ENCODE results near the gene SERPIND1. TPM values are rescaled to one million over a fixed set of nuclear protein-coding genes. Genes with fewer than 3 reads are reported as not detected.

The SERPIND1 gene, protein sequence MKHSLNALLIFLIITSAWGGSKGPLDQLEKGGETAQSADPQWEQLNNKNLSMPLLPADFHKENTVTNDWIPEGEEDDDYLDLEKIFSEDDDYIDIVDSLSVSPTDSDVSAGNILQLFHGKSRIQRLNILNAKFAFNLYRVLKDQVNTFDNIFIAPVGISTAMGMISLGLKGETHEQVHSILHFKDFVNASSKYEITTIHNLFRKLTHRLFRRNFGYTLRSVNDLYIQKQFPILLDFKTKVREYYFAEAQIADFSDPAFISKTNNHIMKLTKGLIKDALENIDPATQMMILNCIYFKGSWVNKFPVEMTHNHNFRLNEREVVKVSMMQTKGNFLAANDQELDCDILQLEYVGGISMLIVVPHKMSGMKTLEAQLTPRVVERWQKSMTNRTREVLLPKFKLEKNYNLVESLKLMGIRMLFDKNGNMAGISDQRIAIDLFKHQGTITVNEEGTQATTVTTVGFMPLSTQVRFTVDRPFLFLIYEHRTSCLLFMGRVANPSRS
- total RNA-seq: not detected
- polyA plus RNA-seq: under 1 TPM; 0.07 to 0.29 TPM

- Mint-ChIP-seq H3K27ac (peak within 1 kb of the TSS in 2 of 7 donors; percentile 37 to 52), H3K9me3 (no peaks in the 10 kb centered on the region)
These were observed at the start of gene SERPIND1 for GRCh38 chr22:20773793-20774212. Gene SERPIND1, plus strand, starts transcription at chr22:20774113. Its CDS starts 5,200 bp downstream, at chr22:20779313.

GRCh38 chr22:20724676-20725454 lies 49.0 kb upstream of the SERPIND1 start:
- Mint-ChIP-seq H3K27me3 (no peaks in the 10 kb centered on the region), H3K4me3 (no peak overlapping the region), H3K9me3 (no peaks in the 10 kb centered on the region), H3K27ac (peak overlapping the region in 2 of 7 donors; percentile 24 to 61), H3K36me3 (peaks cover 32 to 61% of the 10 kb centered on the region in 2 donors), H3K4me1 (no peaks in the 10 kb centered on the region)
- ChIA-PET POLR2A (ENCODE audit: partially characterized antibody) (no interaction called here), CTCF (ENCODE audit: partially characterized antibody) (interaction anchor here (0.9 kb wide), 1 partner anchor 17 kb away, joined by 3 read pairs; no protein-coding TSS in a partner anchor)
- Histone ChIP-seq H3K9me3 (ENCODE audit: control insufficient read depth in 1 of 2, low read length in 2 of 2) (no peaks in the 10 kb centered on the region), H3K4me1 (ENCODE audit: insufficient read depth, low read length) (no peaks in the 10 kb centered on the region), H3K27me3 (ENCODE audit: insufficient read depth, low read length) (no peaks in the 10 kb centered on the region), H3K27ac (ENCODE audit: low read depth, low read length) (no peak overlapping the region), H3K4me3 (ENCODE audit: low read length in 2 of 2) (no peak overlapping the region), H3K36me3 (ENCODE audit: insufficient read depth, low read length) (peaks cover 44% of the 10 kb centered on the region)
- DNase-seq: no peak
- intact Hi-C loops (cut with micrococcal nuclease): no loop called here

More at GRCh38 chr22:20773793-20774212, at the start of gene SERPIND1:
- peaks cover 21 to 52% of the 10 kb centered on the region in 2 donors for H3K36me3 Mint-ChIP-seq
- no peaks in the 10 kb centered on the region for H3K27me3 Mint-ChIP-seq
- Histone ChIP-seq H3K9me3 (ENCODE audit: control insufficient read depth in 1 of 2, low read length in 2 of 2) (no peaks in the 10 kb centered on the region), H3K4me1 (ENCODE audit: insufficient read depth, low read length) (peaks cover 14% of the 10 kb centered on the region), H3K4me3 (ENCODE audit: low read length in 2 of 2) (no peak within 1 kb of the TSS), H3K27ac (ENCODE audit: low read depth, low read length) (no peak within 1 kb of the TSS), H3K27me3 (ENCODE audit: insufficient read depth, low read length) (no peaks in the 10 kb centered on the region), H3K36me3 (ENCODE audit: insufficient read depth, low read length) (peaks cover 3% of the 10 kb centered on the region)
- ChIA-PET CTCF (ENCODE audit: partially characterized antibody) (interaction anchor here (1.7 to 1.8 kb wide), 2 partner anchors 10 to 13 kb away, joined by 4 to 9 read pairs; no protein-coding TSS in a partner anchor), POLR2A (ENCODE audit: partially characterized antibody) (no interaction called here)
- no peak within 1 kb of the TSS for H3K4me3 Mint-ChIP-seq
- peaks cover 0 to 4% (median 2%) of the 10 kb centered on the region in 4 donors for H3K4me1 Mint-ChIP-seq
- intact Hi-C loops (cut with micrococcal nuclease): no loop called here
- no peak for DNase-seq

DNA sequence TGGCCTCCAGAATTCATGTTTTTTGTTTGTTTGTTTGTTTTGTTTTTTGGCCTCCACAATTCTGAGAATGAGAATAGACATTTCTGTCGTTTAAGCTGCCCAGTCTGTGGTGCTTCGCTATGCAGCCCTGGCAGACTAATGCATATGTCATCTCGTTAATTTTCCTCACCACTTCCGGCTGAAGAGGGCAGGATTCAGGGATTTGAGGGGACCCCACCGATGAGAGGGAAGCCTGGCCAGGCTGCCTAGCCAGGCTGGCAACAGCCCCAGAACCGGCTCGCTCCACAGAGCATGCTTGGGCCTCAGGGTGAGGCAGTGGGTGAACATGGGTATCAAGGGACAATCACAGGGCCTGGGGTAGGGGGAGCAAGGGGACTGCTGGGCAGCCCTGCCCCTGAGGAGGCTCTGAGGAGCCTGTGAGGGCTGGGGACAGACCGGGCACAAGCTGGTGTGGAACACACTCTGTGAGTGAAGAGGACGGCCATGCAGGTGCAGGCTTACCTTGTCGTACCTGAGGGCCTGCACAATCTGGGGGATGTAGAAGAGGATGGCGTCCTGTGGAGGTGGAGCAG lies 47.8 kb upstream of the SERPIND1 start:
- Mint-ChIP-seq H3K4me3 (no peak overlapping the region), H3K27me3 (no peaks in the 10 kb centered on the region), H3K4me1 (no peaks in the 10 kb centered on the region), H3K27ac (peak overlapping the region in 1 of 7 donors; percentile 59), H3K9me3 (no peaks in the 10 kb centered on the region), H3K36me3 (peaks cover 34 to 54% of the 10 kb centered on the region in 2 donors)
- H3K27ac ChIP-seq (ENCODE audit: low read depth, low read length): no peak overlapping the region
- no peaks in the 10 kb centered on the region for H3K9me3 ChIP-seq (ENCODE audit: control insufficient read depth in 1 of 2, low read length in 2 of 2)
- intact Hi-C loops (cut with micrococcal nuclease): no loop called here
- POLR2A ChIA-PET (ENCODE audit: partially characterized antibody): no interaction called here
- no peaks in the 10 kb centered on the region for H3K27me3 ChIP-seq (ENCODE audit: insufficient read depth, low read length)
- no peak overlapping the region for H3K4me3 ChIP-seq (ENCODE audit: low read length in 2 of 2)
- CTCF ChIA-PET (ENCODE audit: partially characterized antibody): interaction anchor here (0.9 kb wide), 1 partner anchor 16 kb away, joined by 3 read pairs; no protein-coding TSS in a partner anchor
- no peaks in the 10 kb centered on the region for H3K4me1 ChIP-seq (ENCODE audit: insufficient read depth, low read length)
- H3K36me3 ChIP-seq (ENCODE audit: insufficient read depth, low read length): peaks cover 40% of the 10 kb centered on the region
- no peak for DNase-seq

GRCh38 chr22:20727118-20728015 lies 46.5 kb upstream of the SERPIND1 start:
- Mint-ChIP-seq H3K36me3 (peaks cover 31 to 53% of the 10 kb centered on the region in 2 donors), H3K4me1 (no peaks in the 10 kb centered on the region), H3K27ac (peak overlapping the region in 2 of 7 donors; percentile 8 to 52), H3K27me3 (no peaks in the 10 kb centered on the region), H3K9me3 (no peaks in the 10 kb centered on the region), H3K4me3 (no peak overlapping the region)
- ChIA-PET POLR2A (ENCODE audit: partially characterized antibody) (no interaction called here), CTCF (ENCODE audit: partially characterized antibody) (no interaction called here)
- intact Hi-C loops (cut with micrococcal nuclease): no loop called here
- DNase-seq: no peak
- H3K36me3 ChIP-seq (ENCODE audit: insufficient read depth, low read length): peaks cover 38% of the 10 kb centered on the region
- no peak overlapping the region for H3K4me3 ChIP-seq (ENCODE audit: low read length in 2 of 2)
- H3K27ac ChIP-seq (ENCODE audit: low read depth, low read length): no peak overlapping the region
- no peaks in the 10 kb centered on the region for H3K4me1 ChIP-seq (ENCODE audit: insufficient read depth, low read length)
- H3K9me3 ChIP-seq (ENCODE audit: control insufficient read depth in 1 of 2, low read length in 2 of 2): no peaks in the 10 kb centered on the region
- no peaks in the 10 kb centered on the region for H3K27me3 ChIP-seq (ENCODE audit: insufficient read depth, low read length)

- POLR2A ChIA-PET (ENCODE audit: partially characterized antibody): no interaction called here
- H3K27me3 ChIP-seq (ENCODE audit: insufficient read depth, low read length): no peaks in the 10 kb centered on the region
- intact Hi-C loops (cut with micrococcal nuclease): no loop called here
These were observed 45.3 kb upstream of the SERPIND1 start for GRCh38 chr22:20728523-20729190.

DNA sequence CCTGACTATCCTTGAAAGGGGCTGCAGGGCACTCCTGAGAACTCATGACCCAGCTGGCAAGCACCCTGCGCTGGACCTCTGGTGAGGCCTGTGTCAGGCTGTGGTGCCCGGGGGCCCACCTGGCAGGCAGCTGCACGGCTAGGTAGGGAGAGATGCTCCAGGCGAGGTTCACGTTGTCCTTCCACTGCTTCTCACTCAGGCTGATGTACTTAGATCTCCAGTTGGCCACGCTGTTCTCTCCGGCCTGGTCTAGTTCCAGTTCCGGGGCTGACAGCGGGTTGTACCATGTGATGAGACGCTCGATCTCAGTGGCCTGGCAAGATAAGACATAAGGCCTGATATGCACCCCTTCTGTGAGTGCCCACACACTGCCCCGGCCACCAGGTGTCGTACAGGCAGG lies 44.7 kb upstream of the SERPIND1 start:
- Histone ChIP-seq H3K4me1 (ENCODE audit: insufficient read depth, low read length) (no peaks in the 10 kb centered on the region), H3K27me3 (ENCODE audit: insufficient read depth, low read length) (no peaks in the 10 kb centered on the region), H3K36me3 (ENCODE audit: insufficient read depth, low read length) (peaks cover 38% of the 10 kb centered on the region), H3K9me3 (ENCODE audit: control insufficient read depth in 1 of 2, low read length in 2 of 2) (no peaks in the 10 kb centered on the region), H3K27ac (ENCODE audit: low read depth, low read length) (no peak overlapping the region), H3K4me3 (ENCODE audit: low read length in 2 of 2) (no peak overlapping the region)
- ChIA-PET POLR2A (ENCODE audit: partially characterized antibody) (no interaction called here), CTCF (ENCODE audit: partially characterized antibody) (interaction anchor here (0.9 kb wide), 1 partner anchor 13 kb away, joined by 4 read pairs; no protein-coding TSS in a partner anchor)
- peaks cover 32 to 56% of the 10 kb centered on the region in 2 donors for H3K36me3 Mint-ChIP-seq
- H3K4me1 Mint-ChIP-seq: no peaks in the 10 kb centered on the region
- no peak overlapping the region for H3K4me3 Mint-ChIP-seq
- H3K27ac Mint-ChIP-seq: peak overlapping the region in 1 of 7 donors; percentile 36
- intact Hi-C loops (cut with micrococcal nuclease): no loop called here
- DNase-seq: no peak
- H3K27me3 Mint-ChIP-seq: no peaks in the 10 kb centered on the region
- no peaks in the 10 kb centered on the region for H3K9me3 Mint-ChIP-seq

More at GRCh38 chr22:20728523-20729190, 45.3 kb upstream of the SERPIND1 start:
- H3K27ac Mint-ChIP-seq: peak overlapping the region in 1 of 7 donors; percentile 36
- no peaks in the 10 kb centered on the region for H3K9me3 Mint-ChIP-seq
- H3K36me3 ChIP-seq (ENCODE audit: insufficient read depth, low read length): peaks cover 38% of the 10 kb centered on the region
- H3K4me1 ChIP-seq (ENCODE audit: insufficient read depth, low read length): no peaks in the 10 kb centered on the region
- H3K4me3 Mint-ChIP-seq: no peak overlapping the region
- no peaks in the 10 kb centered on the region for H3K27me3 Mint-ChIP-seq
- no peak overlapping the region for H3K27ac ChIP-seq (ENCODE audit: low read depth, low read length)
- CTCF ChIA-PET (ENCODE audit: partially characterized antibody): no interaction called here
- no peak overlapping the region for H3K4me3 ChIP-seq (ENCODE audit: low read length in 2 of 2)
- H3K4me1 Mint-ChIP-seq: no peaks in the 10 kb centered on the region
- H3K9me3 ChIP-seq (ENCODE audit: control insufficient read depth in 1 of 2, low read length in 2 of 2): no peaks in the 10 kb centered on the region
- peaks cover 32 to 56% of the 10 kb centered on the region in 2 donors for H3K36me3 Mint-ChIP-seq
- no peak for DNase-seq
